CD4-positive, CD25-positive, alpha-beta regulatory T cell (primary cell): ENCODE data around the gene UBE2G2. TPM values are rescaled to one million over a fixed set of nuclear protein-coding genes. Genes with fewer than 3 reads are reported as not detected.
A peak's percentile ranks its signal among the peaks of the same experiment; 100 is the strongest.
"Not testable (repeated sequence)": the region's sequence is repeated elsewhere in the genome, so short reads cannot be mapped to it uniquely, and the experiment has no call there.

Experiments used
- ATAC-seq, 2 donors: fragments of 150-1000 bp; cut with Tn5 transposase; one replicate each; pipeline ENCODE4 v1.10.0; 2021; ENCODE audit warnings: low read depth in 2 of 2, moderate number of reproducible peaks in 2 of 2, moderate library complexity in 1 of 2
- DNase-seq, 3 donors: peaks; one replicate each; pipeline versions ENCODE4 v3.0.0 to v3.0.0-alpha.2; 2012 to 2022; ENCODE audit warnings: mixed read lengths in 1 of 3
- H3K27ac ChIP-seq: one replicate; pipeline ENCODE4 v1.7.0; 2013; ENCODE audit warnings: mild to moderate bottlenecking, low read length; ENCODE audit not compliant: insufficient read depth, poor library complexity, severe bottlenecking
- H3K27me3 ChIP-seq: one replicate; pipeline ENCODE4 v1.7.0; 2013; ENCODE audit warnings: low read length; ENCODE audit not compliant: control insufficient read depth, insufficient read depth
- H3K36me3 ChIP-seq: one replicate; pipeline ENCODE4 v1.7.0; 2013; ENCODE audit warnings: mild to moderate bottlenecking, low read length, moderate library complexity; ENCODE audit not compliant: control insufficient read depth, insufficient read depth
- H3K4me1 ChIP-seq: 2 replicates; pipeline ENCODE4 v1.7.0; 2013; ENCODE audit warnings: mild to moderate bottlenecking, low read length; ENCODE audit not compliant: insufficient read depth, control insufficient read depth, poor library complexity, severe bottlenecking
- H3K4me3 ChIP-seq: one replicate; pipeline ENCODE4 v1.7.0; 2013; ENCODE audit warnings: low read depth, mild to moderate bottlenecking, low read length, moderate library complexity
- H3K9me3 ChIP-seq, 2 experiments: 1 replicate in 1 of 2; 2 replicates in 1 of 2; pipeline ENCODE4 v1.7.0; 2013; ENCODE audit warnings: low read length in 2 of 2, mild to moderate bottlenecking in 1 of 2, moderate library complexity in 1 of 2; ENCODE audit not compliant: control insufficient read depth in 2 of 2
- H3K27ac Mint-ChIP-seq, 3 donors: one replicate each; pipeline ENCODE4 v1.8.0; 2020 to 2022; ENCODE audit warnings: mild to moderate bottlenecking in 3 of 3, mixed read lengths in 3 of 3, moderate library complexity in 2 of 3
- H3K27me3 Mint-ChIP-seq: one replicate; pipeline ENCODE4 v1.8.0; 2022; ENCODE audit warnings: mild to moderate bottlenecking, mixed read lengths
- H3K36me3 Mint-ChIP-seq: one replicate; pipeline ENCODE4 v1.8.0; 2020; ENCODE audit warnings: mixed read lengths
- H3K4me1 Mint-ChIP-seq, 4 donors: one replicate each; pipeline ENCODE4 v1.8.0; 2020 to 2022; ENCODE audit warnings: mixed read lengths in 4 of 4, mild to moderate bottlenecking in 1 of 4
- H3K4me3 Mint-ChIP-seq, 4 donors: one replicate each; pipeline ENCODE4 v1.8.0; 2020 to 2022; ENCODE audit warnings: mild to moderate bottlenecking in 4 of 4, mixed read lengths in 4 of 4, moderate library complexity in 3 of 4
- H3K9me3 Mint-ChIP-seq, 7 donors: one replicate each; pipeline ENCODE4 v1.8.0; 2020 to 2022; ENCODE audit warnings: mixed read lengths in 7 of 7, mild to moderate bottlenecking in 3 of 7, moderate library complexity in 2 of 7
- polyA plus RNA-seq, 4 donors: library from polyadenylated mRNA; unstranded; fragments of 300-500 nt; fragmentation: Illumina TruSeq; gene quantifications; one replicate each; pipeline ENCODE4 v1.2.3, GENCODE V29; 2021
- total RNA-seq: library from RNA; stranded (reverse); gene quantifications from one replicate; pipeline ENCODE4 v1.2.3, GENCODE V29; 2022

Gene UBE2G2
- total and polyA plus RNA-seq, 5 donors from 2014 or later = 42.8 to 109 (median 49.1) TPM

DNA sequence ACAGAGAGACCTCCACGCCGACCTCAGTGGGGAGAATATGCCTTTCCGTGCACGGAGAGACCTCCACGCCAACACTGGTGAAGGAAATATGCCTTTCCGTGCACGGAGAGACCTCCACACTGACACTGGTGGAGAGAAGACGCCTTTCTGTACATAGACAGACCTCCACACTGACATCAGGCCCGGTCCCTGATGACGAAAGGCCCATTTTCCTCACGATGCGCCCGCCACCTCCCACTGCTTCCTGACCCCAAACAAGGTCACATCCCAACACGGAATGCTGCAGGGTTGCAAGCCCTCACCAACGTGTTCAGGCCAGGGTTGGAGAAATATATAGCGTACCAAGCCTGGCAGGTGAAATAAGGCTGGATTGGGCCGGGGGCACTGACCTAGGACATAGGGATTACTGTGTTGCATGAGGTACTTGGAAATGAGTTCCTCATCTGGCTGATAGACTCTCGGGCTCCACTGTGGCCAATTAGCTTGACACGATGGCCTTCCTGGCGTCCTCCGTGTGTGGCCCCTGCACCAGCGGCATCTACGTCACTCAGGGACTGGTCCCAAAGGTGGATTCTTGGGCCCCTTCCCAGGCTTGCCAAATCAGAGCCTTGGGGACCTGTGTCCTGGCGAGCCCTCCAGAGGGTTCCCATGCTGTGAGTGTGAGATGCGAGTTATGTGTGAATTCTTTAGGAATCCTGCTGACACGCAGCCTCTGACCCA lies 32.8 kb upstream of the UBE2G2 start:
- Histone ChIP-seq H3K27ac (no peak overlapping the region), H3K4me1 (no peaks in the 10 kb centered on the region), H3K9me3 (no peaks in the 10 kb centered on the region), H3K36me3 (no peaks in the 10 kb centered on the region), H3K27me3 (no peaks in the 10 kb centered on the region), H3K4me3 (no peak overlapping the region)
- DNase-seq (no peak), ATAC-seq (no peak)
- H3K27ac Mint-ChIP-seq = no peak overlapping the region
- peaks cover 0 to 3% (median 0%) of the 10 kb centered on the region in 7 donors for H3K9me3 Mint-ChIP-seq
- peaks cover 0 to 8% (median 6%) of the 10 kb centered on the region in 4 donors for H3K4me1 Mint-ChIP-seq
- no peaks in the 10 kb centered on the region for H3K27me3 Mint-ChIP-seq
- H3K4me3 Mint-ChIP-seq = no peak overlapping the region
- H3K36me3 Mint-ChIP-seq = no peaks in the 10 kb centered on the region

DNA sequence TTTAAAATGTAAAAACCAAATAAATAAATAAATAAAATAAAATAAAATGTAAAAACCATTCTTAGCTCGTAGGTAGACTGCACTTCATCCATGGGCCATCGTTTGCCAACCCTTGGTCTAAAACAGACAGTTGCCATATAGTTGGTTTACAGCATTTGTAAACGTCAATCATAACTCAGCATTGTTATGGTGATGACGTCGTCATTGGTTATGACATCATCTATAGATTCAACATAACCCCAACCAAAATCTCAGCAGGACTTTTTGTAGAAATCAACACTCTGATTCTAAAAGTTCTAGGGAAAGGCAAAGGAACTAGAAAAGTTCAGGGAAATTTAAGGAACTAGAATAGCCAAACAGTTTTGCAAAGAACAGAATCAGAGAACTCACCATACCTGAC lies 32.0 kb upstream of the UBE2G2 start:
- peaks cover 0 to 3% (median 1%) of the 10 kb centered on the region in 7 donors for H3K9me3 Mint-ChIP-seq
- ATAC-seq (no peak), DNase-seq (no peak)
- H3K36me3 Mint-ChIP-seq = no peaks in the 10 kb centered on the region
- peaks cover 0 to 3% of the 10 kb centered on the region in 2 experiments for H3K9me3 ChIP-seq
- H3K4me1 Mint-ChIP-seq = peaks cover 0 to 8% (median 6%) of the 10 kb centered on the region in 4 donors
- no peaks in the 10 kb centered on the region for H3K36me3 ChIP-seq
- H3K27ac ChIP-seq = no peak overlapping the region
- no peaks in the 10 kb centered on the region for H3K4me1 ChIP-seq
- H3K27me3 Mint-ChIP-seq = peaks cover 3% of the 10 kb centered on the region
- H3K27me3 ChIP-seq = no peaks in the 10 kb centered on the region
- no peak overlapping the region for H3K27ac Mint-ChIP-seq
- H3K4me3 ChIP-seq = no peak overlapping the region
- no peak overlapping the region for H3K4me3 Mint-ChIP-seq

DNA sequence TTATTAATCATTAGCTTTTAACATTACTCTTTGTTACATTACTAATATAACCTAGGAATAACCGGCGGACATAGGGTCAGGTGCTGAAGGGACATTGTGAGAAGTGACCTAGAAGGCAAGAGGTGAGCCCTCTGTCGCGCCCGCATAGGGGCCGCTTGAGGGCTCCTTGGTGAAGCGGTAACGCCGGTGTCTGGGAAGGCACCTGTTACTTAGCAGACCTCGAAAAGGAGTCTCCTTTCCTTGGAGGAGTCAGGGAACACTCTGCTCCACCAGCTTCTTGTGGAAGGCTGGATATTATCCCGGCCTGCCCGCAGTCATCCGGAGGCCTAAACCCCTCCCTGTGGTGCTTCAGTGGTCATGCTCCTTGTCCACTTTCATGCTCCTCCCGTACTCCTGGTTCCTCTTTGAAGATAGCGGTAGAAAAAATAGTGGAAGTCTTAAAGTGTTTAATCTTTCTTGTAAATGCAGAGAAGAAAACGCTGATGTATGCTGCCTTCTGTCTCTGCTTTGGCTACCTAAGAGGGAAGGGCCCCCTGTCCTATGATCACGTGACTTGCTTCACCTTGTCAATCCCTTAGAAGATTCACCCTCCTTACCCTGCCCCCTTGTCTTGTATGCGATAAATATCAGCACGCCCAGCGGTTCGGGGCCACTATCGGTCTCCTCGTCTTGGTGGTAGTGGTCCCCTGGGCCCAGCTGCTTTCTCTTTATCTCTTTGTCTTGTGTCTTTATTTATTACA lies 31.1 kb upstream of the UBE2G2 start:
- not testable (repeated sequence) for H3K4me3 Mint-ChIP-seq, H3K27me3 Mint-ChIP-seq, H3K4me3 ChIP-seq, H3K27ac ChIP-seq, H3K9me3 ChIP-seq, H3K4me1 Mint-ChIP-seq, ATAC-seq, DNase-seq, H3K36me3 Mint-ChIP-seq, H3K27me3 ChIP-seq, H3K36me3 ChIP-seq, H3K4me1 ChIP-seq
- peaks cover 0 to 12% (median 5%) of the 10 kb centered on the region in 7 donors for H3K9me3 Mint-ChIP-seq
- peak overlapping the region in 1 of 3 donors; percentile 40 for H3K27ac Mint-ChIP-seq

DNA sequence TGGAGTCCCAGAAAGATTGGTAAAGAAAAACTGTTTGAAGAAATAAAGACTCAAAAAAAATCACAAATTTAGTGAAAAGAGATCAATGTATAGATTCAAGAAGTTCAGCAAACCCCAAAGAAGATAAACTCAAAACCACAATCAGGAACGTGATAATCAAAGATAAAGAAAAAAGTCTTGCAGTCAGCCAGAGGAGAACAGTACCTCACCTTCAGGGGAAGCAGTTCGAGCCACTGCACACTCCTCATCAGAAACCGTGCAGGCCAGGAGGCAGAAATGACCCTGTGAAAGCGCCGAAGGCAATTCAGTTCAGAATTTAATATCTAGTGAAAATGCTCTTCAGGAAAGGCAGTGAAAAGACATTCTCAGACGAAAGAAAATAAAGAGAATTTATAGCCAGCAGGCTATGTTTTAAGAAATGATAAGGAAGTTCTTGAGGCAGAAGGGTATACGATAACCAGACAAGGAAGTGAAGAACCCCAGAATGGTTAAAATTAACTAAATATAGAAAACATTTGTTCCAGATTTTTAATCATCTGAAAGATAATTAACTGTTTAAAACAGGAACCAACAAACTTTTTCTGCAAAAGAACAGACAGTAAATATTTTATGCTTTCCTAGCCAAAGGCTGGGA lies 29.7 kb upstream of the UBE2G2 start:
- Histone ChIP-seq H3K36me3 (no peaks in the 10 kb centered on the region), H3K27me3 (peaks cover 3% of the 10 kb centered on the region), H3K4me1 (no peaks in the 10 kb centered on the region), H3K27ac (no peak overlapping the region), H3K9me3 (peaks cover 10 to 14% of the 10 kb centered on the region in 2 experiments), H3K4me3 (no peak overlapping the region)
- ATAC-seq (no peak), DNase-seq (no peak)
- peaks cover 14% of the 10 kb centered on the region for H3K27me3 Mint-ChIP-seq
- H3K4me3 Mint-ChIP-seq = peak overlapping the region in 2 of 4 donors; percentile 10 to 24
- H3K4me1 Mint-ChIP-seq = peaks cover 0 to 8% (median 6%) of the 10 kb centered on the region in 4 donors
- peaks cover 3% of the 10 kb centered on the region for H3K36me3 Mint-ChIP-seq
- peak overlapping the region; percentile 20 to 81 (median 28) for H3K27ac Mint-ChIP-seq
- H3K9me3 Mint-ChIP-seq = peaks cover 2 to 19% (median 5%) of the 10 kb centered on the region in 7 donors

DNA sequence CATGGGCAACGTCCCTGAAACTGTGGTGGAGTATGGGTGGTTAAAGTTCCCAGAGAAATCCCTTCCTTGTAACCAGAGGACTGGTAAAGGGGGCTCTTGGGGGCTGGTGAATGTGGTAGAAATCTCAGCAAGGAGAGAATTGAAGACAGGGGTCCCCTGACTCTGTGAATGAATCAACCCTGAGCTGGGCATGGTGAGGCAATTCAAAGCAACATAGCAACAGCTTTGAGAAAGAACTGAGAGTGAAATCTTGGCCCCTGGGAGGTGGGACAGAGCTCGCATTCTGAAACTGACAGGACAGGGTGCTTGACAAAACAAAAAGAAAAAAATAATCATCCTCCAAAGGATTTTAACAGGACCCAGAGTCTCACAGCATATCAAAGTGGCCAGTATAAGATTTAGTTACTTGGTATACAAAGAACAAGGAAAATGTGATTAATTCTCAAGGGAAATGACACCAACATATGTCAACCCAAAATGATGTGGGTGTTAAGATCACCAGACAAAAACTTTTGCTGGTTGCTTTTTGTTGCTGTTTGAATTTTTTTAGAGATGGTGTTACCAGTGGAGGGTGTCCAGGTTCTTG lies 28.0 kb upstream of the UBE2G2 start:
- Histone ChIP-seq H3K36me3 (no peaks in the 10 kb centered on the region), H3K4me1 (no peaks in the 10 kb centered on the region), H3K4me3 (no peak overlapping the region), H3K27ac (no peak overlapping the region), H3K9me3 (peaks cover 10 to 14% of the 10 kb centered on the region in 2 experiments), H3K27me3 (peaks cover 3% of the 10 kb centered on the region)
- DNase-seq (no peak), ATAC-seq (no peak)
- Mint-ChIP-seq H3K4me3 (no peak overlapping the region), H3K27ac (peak overlapping the region in 1 of 3 donors; percentile 74), H3K36me3 (peaks cover 3% of the 10 kb centered on the region), H3K4me1 (peaks cover 0 to 8% (median 6%) of the 10 kb centered on the region in 4 donors), H3K9me3 (peaks cover 2 to 19% (median 6%) of the 10 kb centered on the region in 7 donors), H3K27me3 (peaks cover 14% of the 10 kb centered on the region)

DNA sequence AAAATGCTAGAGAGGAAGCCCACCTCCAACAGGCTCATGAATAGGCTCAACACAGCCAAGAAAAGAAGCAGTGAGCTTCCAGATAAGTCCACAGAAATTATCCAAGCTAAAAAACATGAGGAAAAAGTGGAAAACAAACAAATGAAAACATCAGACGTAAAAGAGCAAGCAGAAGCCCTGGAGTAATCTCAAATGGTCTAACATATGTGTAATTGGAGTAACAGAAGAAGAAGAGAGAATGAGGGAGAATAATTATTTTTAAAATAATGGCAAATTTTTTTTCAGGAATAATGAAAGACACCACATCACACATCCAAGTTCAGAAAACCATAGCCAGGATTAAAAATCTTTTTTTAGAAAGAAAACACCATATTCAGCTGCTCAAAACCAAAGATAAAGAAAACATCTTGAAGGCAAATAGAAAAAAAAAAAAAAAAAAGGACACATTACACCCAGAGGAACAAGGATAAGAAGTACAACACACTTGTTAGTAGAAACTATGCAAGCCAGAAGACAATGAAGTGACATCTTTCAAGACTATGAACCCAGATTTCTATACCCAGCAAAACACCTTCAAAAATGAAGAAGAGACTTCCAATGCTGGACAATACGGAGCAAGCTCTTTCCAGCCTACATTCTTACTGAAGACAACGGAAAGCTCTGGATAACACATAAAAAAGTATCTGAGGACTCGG lies 26.9 kb upstream of the UBE2G2 start:
- H3K4me3 ChIP-seq = no peak overlapping the region
- H3K27me3 Mint-ChIP-seq = peaks cover 14% of the 10 kb centered on the region
- H3K4me3 Mint-ChIP-seq = no peak overlapping the region
- H3K4me1 Mint-ChIP-seq = peaks cover 3 to 8% (median 6%) of the 10 kb centered on the region in 4 donors
- peaks cover 4 to 22% (median 8%) of the 10 kb centered on the region in 7 donors for H3K9me3 Mint-ChIP-seq
- H3K27me3 ChIP-seq = peaks cover 3% of the 10 kb centered on the region
- ATAC-seq = no peak
- no peaks in the 10 kb centered on the region for H3K4me1 ChIP-seq
- H3K27ac Mint-ChIP-seq = no peak overlapping the region
- H3K27ac ChIP-seq = no peak overlapping the region
- H3K36me3 Mint-ChIP-seq = peaks cover 3% of the 10 kb centered on the region
- peaks cover 11 to 17% of the 10 kb centered on the region in 2 experiments for H3K9me3 ChIP-seq
- DNase-seq = no peak
- H3K36me3 ChIP-seq = no peaks in the 10 kb centered on the region

DNA sequence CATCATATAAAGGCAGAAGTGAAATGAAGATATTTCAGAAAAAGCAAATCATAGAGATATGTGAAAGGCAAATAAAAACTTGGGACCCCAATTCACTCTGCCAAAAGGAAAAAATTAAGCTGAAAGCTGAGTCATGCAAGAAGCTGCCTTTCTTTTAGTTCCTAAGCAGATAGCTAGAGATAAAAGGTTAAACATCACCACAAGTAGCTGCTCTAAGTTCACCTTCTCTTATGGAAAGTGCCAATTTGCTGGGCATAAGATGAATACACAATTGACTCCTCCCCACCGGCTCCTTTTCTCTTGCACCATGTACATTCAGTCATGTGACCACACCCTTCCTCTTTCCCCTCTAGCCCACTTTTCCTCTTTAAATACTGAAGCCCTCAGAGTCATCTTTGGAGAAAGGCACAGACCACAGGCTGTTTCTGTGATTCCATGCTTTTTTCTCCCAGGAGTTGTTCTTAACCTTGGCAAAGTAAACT lies 21.6 kb upstream of the UBE2G2 start:
- no peak for DNase-seq
- Mint-ChIP-seq H3K4me3 (peak overlapping the region in 1 of 4 donors; percentile 31), H3K4me1 (peaks cover 0 to 8% (median 2%) of the 10 kb centered on the region in 4 donors), H3K36me3 (peaks cover 3% of the 10 kb centered on the region), H3K9me3 (peaks cover 6 to 31% (median 13%) of the 10 kb centered on the region in 7 donors), H3K27ac (no peak overlapping the region), H3K27me3 (peaks cover 10% of the 10 kb centered on the region)
- no peak for ATAC-seq
- Histone ChIP-seq H3K4me3 (no peak overlapping the region), H3K27me3 (peaks cover 3% of the 10 kb centered on the region), H3K9me3 (peaks cover 22 to 23% of the 10 kb centered on the region in 2 experiments), H3K4me1 (peaks cover 5% of the 10 kb centered on the region), H3K27ac (no peak overlapping the region), H3K36me3 (no peaks in the 10 kb centered on the region)
